Tibial artery (tissue), 4 donors: ENCODE results near the gene KIRREL3.

ENCODE experiments used
- DNase-seq, 2 donors: peaks; one replicate each; pipeline ENCODE4 v3.0.0-alpha.2; 2019
- H3K27ac ChIP-seq, 2 donors: fragments of 200-600 bp; sonication (generic) in 1 of 2; 1 replicate in 1 of 2; 2 replicates in 1 of 2; pipeline ENCODE4 v1.5.1; 2018 to 2019; ENCODE audit warnings: mild to moderate bottlenecking in 1 of 2
- H3K27me3 ChIP-seq, 2 donors: fragments of 200-600 bp; sonication (generic) in 1 of 2; one replicate each; pipeline versions ENCODE4 v1.5.1 to v1.6.0; 2016 to 2019
- H3K36me3 ChIP-seq, 3 donors: fragments of 200-600 bp; sonication (generic) in 2 of 3; one replicate each; pipeline ENCODE4 v1.5.1; 2016 to 2019; ENCODE audit warnings: mild to moderate bottlenecking in 2 of 3
- H3K4me1 ChIP-seq, 4 donors: fragments of 200-600 bp; sonication (generic) in 2 of 4; 1 replicate in 3 of 4; 2 replicates in 1 of 4; pipeline ENCODE4 v1.5.1; 2016 to 2019
- H3K4me3 ChIP-seq, 2 donors: fragments of 200-600 bp; sonication (generic) in 1 of 2; 1 replicate in 1 of 2; 2 replicates in 1 of 2; pipeline ENCODE4 v1.5.1; 2018 to 2019; ENCODE audit warnings: mild to moderate bottlenecking in 2 of 2
- H3K9me3 ChIP-seq, 3 donors: fragments of 200-600 bp; sonication (generic) in 1 of 3; one replicate each; pipeline ENCODE4 v1.5.1; 2016 to 2019
- CTCF ChIP-seq, 2 experiments: fragments of 200-600 bp in 1 of 2; fragments of 450-650 bp in 1 of 2; IDR thresholded peaks; one replicate each; pipeline ENCODE4 v1.5.1; 2017 to 2019; ENCODE audit warnings: antibody characterized with exemption in 2 of 2, mild to moderate bottlenecking in 1 of 2, moderate library complexity in 1 of 2
- intact Hi-C: fragments of 100-400 bp; cut with DNase I; formaldehyde crosslinking; loops from one replicate; pipeline ENCODE4 v1.15.0; 2023; ENCODE audit warnings: low total_unique reads

The KIRREL3 gene

GRCh38 chr11:126791991-126792390 lies 208.6 kb downstream of the KIRREL3 start:
- H3K4me3 ChIP-seq = no peak overlapping the region
- no peak overlapping the region for H3K27ac ChIP-seq
- H3K27me3 ChIP-seq = peaks cover 0 to 5% of the 10 kb centered on the region in 2 donors
- intact Hi-C loops = no loop called here
- no peaks in the 10 kb centered on the region for H3K36me3 ChIP-seq
- H3K9me3 ChIP-seq = no peaks in the 10 kb centered on the region
- no peak for TF ChIP-seq CTCF (IDR thresholded peaks at IDR 0.05)
- no peaks in the 10 kb centered on the region for H3K4me1 ChIP-seq
- DNase-seq = no peak

DNA sequence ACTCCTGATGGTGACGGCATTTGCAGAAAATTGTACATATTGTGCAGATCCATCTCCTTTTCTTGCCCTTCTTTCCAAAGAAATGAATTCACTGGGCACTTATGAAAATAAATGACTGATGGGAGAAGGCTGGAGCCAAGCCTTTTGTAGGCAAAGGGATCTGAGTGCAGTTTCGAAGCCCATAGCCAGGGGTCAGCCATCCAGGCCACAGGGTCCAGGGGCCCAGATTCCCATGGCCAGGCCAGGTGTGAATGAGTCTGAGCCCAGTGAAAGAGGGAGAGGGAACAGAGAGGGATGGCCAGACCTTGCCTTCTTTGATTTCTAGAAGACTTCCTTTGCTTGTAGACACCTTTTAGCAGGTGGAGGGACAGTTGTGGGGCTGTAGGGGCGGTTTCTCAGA lies 209.1 kb downstream of the KIRREL3 start:
- TF ChIP-seq CTCF (IDR thresholded peaks at IDR 0.05) = no peak
- no peak for DNase-seq
- H3K36me3 ChIP-seq = no peaks in the 10 kb centered on the region
- H3K4me1 ChIP-seq = no peaks in the 10 kb centered on the region
- intact Hi-C loops = no loop called here
- H3K27ac ChIP-seq = no peak overlapping the region
- H3K4me3 ChIP-seq = no peak overlapping the region
- no peaks in the 10 kb centered on the region for H3K9me3 ChIP-seq
- peaks cover 0 to 5% of the 10 kb centered on the region in 2 donors for H3K27me3 ChIP-seq

DNA sequence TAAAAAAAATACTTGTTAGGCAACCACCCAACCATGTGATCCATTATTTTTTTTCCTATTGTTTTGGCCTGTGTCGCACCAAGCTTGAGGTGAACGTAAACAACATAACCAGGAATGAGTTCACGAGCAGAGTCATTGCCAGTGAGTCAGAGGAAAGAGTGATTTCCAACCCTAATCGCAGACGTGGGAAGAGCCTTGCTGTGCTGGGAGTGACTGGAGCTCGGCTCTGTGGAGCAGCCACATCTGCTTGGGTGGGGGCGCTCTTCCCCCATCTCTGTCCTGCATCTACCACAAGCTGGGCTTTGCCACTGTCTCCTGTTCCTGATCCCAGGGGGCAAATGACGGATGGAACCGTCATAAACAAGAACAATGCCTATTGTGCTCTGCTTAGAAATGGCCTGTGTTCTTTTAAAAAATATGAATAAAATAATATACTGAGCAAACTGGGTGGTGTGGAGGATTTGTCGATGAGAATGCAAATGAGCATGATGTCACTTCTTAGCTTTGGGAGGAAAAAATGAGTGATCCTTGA lies 210.0 kb downstream of the KIRREL3 start:
- H3K27ac ChIP-seq = no peak overlapping the region
- no peak for DNase-seq
- no peaks in the 10 kb centered on the region for H3K4me1 ChIP-seq
- intact Hi-C loops = no loop called here
- no peak overlapping the region for H3K4me3 ChIP-seq
- no peak for TF ChIP-seq CTCF (IDR thresholded peaks at IDR 0.05)
- no peaks in the 10 kb centered on the region for H3K9me3 ChIP-seq
- peaks cover 0 to 5% of the 10 kb centered on the region in 2 donors for H3K27me3 ChIP-seq
- no peaks in the 10 kb centered on the region for H3K36me3 ChIP-seq

DNA sequence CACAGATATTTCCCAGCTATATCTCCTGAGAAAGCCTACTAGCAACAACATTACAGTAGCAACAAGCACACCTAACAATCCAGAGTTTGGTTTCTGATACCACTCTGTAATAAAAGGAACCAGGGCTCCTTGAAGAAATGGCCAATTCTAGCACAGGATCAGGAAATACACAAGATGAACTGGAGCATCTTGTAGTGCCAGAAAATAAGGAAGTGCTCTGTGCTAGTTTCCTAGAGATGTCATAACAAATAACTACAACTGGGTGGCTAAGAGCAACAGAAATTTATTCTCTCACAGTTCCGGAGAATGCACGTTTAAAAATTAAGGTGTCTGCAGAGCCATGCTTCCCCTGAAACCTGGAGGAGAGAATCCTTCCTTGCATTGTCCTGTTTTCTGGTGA lies 217.8 kb downstream of the KIRREL3 start:
- no peak for TF ChIP-seq CTCF (IDR thresholded peaks at IDR 0.05)
- peaks cover 0 to 4% of the 10 kb centered on the region in 2 donors for H3K27me3 ChIP-seq
- DNase-seq = no peak
- no peaks in the 10 kb centered on the region for H3K36me3 ChIP-seq
- H3K27ac ChIP-seq = no peak overlapping the region
- no peaks in the 10 kb centered on the region for H3K9me3 ChIP-seq
- no peaks in the 10 kb centered on the region for H3K4me1 ChIP-seq
- intact Hi-C loops = no loop called here
- H3K4me3 ChIP-seq = no peak overlapping the region

- Histone ChIP-seq H3K36me3 (no peaks in the 10 kb centered on the region), H3K27ac (no peak overlapping the region), H3K4me3 (no peak overlapping the region), H3K27me3 (peaks cover 0 to 4% of the 10 kb centered on the region in 2 donors), H3K9me3 (no peaks in the 10 kb centered on the region), H3K4me1 (no peaks in the 10 kb centered on the region)
- no peak for TF ChIP-seq CTCF (IDR thresholded peaks at IDR 0.05)
- DNase-seq = no peak
- intact Hi-C loops = no loop called here
Measured at GRCh38 chr11:126781942-126782341, 218.6 kb downstream of the KIRREL3 start.

- no peak for DNase-seq
- no peaks in the 10 kb centered on the region for H3K4me1 ChIP-seq
- intact Hi-C loops = no loop called here
- H3K4me3 ChIP-seq = no peak overlapping the region
- no peaks in the 10 kb centered on the region for H3K36me3 ChIP-seq
- H3K9me3 ChIP-seq = no peaks in the 10 kb centered on the region
- no peak for TF ChIP-seq CTCF (IDR thresholded peaks at IDR 0.05)
- H3K27ac ChIP-seq = no peak overlapping the region
- H3K27me3 ChIP-seq = peaks cover 0 to 4% of the 10 kb centered on the region in 2 donors
Measured at GRCh38 chr11:126776119-126776518, 224.5 kb downstream of the KIRREL3 start.
